GM12891 (cell line): ENCODE measurements around the gene TMEM259.

Source experiments
- POLR2A ChIP-seq: IDR thresholded peaks from 2 replicates; pipeline ENCODE4 v1.6.1; 2011; ENCODE audit warnings: low read depth, low read length, control low read depth
- TAF1 ChIP-seq: IDR thresholded peaks from 2 replicates; pipeline ENCODE4 v1.6.1; 2011; ENCODE audit warnings: low read depth, low read length, control low read depth

DNA sequence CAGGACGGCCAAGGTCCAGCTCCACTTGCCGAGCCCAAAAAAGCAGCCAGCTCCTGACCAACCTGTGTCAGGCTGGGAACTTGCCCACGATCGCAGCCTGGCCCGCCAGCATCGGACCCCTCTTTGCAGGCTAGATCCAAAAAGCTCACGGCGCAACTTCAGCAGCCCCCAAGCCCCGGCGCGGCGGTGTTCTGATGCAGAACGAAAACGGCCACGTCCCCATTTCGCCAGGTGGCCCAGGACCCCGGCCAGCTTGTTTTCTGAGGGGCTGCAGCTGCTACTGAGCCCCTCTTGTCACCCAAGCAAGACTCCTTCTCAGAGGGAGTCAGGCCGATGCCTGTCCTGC is 1.3 kb downstream of the TMEM259 start:
- TF ChIP-seq POLR2A (no peak), TAF1 (no peak)
